ENCODE measurements around the gene ECE2.

Gene ECE2

DNA sequence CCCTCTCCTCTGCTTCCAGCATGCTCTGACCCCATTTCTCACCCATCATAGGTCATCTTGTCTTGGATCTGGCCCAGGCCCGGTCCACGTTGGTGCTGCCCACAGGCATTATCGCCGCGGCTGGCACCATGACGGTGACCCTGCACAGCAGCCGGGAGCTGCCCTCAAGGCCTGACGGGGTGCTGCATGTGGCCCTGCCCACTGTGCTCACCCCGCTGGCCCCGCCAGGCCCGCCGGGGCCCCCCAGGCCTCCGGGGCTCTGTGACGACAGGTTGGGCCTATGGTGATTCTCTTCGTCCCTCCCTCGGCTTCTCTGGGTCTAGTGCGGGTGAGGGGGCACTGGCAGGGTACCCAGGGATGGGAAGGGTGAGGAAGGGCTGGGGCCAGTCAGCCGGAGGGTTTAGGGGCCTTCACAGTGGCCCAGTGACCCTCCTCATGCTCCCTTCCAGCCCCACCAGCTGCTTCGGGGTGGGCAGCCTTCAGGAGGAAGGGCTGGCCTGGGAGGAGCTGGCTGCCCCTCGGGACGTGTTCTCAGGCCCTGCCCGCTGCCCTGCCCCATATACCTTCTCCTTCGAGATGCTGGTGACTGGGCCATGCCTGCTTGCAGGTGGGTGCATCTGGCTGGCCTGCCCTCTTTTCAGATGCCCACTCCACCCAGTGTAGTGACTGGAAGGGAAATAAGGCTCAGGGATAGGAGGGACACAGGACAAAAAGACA lies 42.5 kb upstream of the ECE2 start (continued):
- no peak for TF ChIP-seq ZNF37A (tag by site-specific recombination; IDR thresholded peaks at IDR 0.05)
- TF ChIP-seq MZF1 (tag by site-specific recombination; IDR thresholded peaks at IDR 0.05; ENCODE audit: borderline replicate concordance), result no peak
- TF ChIP-seq, protein P1, sequence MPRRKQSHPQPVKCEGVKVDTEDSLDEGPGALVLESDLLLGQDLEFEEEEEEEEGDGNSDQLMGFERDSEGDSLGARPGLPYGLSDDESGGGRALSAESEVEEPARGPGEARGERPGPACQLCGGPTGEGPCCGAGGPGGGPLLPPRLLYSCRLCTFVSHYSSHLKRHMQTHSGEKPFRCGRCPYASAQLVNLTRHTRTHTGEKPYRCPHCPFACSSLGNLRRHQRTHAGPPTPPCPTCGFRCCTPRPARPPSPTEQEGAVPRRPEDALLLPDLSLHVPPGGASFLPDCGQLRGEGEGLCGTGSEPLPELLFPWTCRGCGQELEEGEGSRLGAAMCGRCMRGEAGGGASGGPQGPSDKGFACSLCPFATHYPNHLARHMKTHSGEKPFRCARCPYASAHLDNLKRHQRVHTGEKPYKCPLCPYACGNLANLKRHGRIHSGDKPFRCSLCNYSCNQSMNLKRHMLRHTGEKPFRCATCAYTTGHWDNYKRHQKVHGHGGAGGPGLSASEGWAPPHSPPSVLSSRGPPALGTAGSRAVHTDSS (tag by site-specific recombination; IDR thresholded peaks at IDR 0.05), result no peak
- no peak for TF ChIP-seq ZNF426 (tag by site-specific recombination; IDR thresholded peaks at IDR 0.05)
- no peak for TF ChIP-seq GLI2 (tag by site-specific recombination; IDR thresholded peaks at IDR 0.05; ENCODE audit: borderline replicate concordance, low read depth)
- no peak for TF ChIP-seq ZNF394 (tag by site-specific recombination; IDR thresholded peaks at IDR 0.05; ENCODE audit: borderline replicate concordance)
- no peak for TF ChIP-seq ZNF175 (tag by site-specific recombination; IDR thresholded peaks at IDR 0.05)

GRCh38 chr3:184234224-184234623 lies 41.6 kb upstream of the ECE2 start:
- H3K36me3 ChIP-seq (ENCODE audit: control insufficient read depth in 2 of 2, insufficient read depth in 1 of 2, low read length in 2 of 2), result no peaks in the 10 kb centered on the region
- no peak overlapping the region for H3K27ac ChIP-seq (ENCODE audit: extremely low read depth, low read depth, low read length)
- no peaks in the 10 kb centered on the region for H3K9me3 ChIP-seq (ENCODE audit: control insufficient read depth, insufficient read depth, low read depth, low read length)
- no peaks in the 10 kb centered on the region for H3K4me1 ChIP-seq (ENCODE audit: control insufficient read depth, insufficient read depth, low read length)
- TF ChIP-seq, protein P2, sequence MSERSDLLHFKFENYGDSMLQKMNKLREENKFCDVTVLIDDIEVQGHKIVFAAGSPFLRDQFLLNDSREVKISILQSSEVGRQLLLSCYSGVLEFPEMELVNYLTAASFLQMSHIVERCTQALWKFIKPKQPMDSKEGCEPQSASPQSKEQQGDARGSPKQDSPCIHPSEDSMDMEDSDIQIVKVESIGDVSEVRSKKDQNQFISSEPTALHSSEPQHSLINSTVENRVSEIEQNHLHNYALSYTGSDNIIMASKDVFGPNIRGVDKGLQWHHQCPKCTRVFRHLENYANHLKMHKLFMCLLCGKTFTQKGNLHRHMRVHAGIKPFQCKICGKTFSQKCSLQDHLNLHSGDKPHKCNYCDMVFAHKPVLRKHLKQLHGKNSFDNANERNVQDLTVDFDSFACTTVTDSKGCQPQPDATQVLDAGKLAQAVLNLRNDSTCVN (tag by site-specific recombination; optimal IDR thresholded peaks at IDR 0.05), result no peak
- TF ChIP-seq ZFP37 (tag by site-specific recombination; IDR thresholded peaks at IDR 0.05), result peak; percentile 93
- 0 out of 2 replicates have a peak, but pooled peaks have one; percentile 24 for TF ChIP-seq ZNF600 (tag by site-specific recombination; IDR thresholded peaks at IDR 0.05)
- TF ChIP-seq, protein P3, sequence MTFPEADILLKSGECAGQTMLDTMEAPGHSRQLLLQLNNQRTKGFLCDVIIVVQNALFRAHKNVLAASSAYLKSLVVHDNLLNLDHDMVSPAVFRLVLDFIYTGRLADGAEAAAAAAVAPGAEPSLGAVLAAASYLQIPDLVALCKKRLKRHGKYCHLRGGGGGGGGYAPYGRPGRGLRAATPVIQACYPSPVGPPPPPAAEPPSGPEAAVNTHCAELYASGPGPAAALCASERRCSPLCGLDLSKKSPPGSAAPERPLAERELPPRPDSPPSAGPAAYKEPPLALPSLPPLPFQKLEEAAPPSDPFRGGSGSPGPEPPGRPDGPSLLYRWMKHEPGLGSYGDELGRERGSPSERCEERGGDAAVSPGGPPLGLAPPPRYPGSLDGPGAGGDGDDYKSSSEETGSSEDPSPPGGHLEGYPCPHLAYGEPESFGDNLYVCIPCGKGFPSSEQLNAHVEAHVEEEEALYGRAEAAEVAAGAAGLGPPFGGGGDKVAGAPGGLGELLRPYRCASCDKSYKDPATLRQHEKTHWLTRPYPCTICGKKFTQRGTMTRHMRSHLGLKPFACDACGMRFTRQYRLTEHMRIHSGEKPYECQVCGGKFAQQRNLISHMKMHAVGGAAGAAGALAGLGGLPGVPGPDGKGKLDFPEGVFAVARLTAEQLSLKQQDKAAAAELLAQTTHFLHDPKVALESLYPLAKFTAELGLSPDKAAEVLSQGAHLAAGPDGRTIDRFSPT (tag by site-specific recombination; IDR thresholded peaks at IDR 0.05), result peak; percentile 23; the same call in 1 of the 2 replicates
- no peak for TF ChIP-seq ZNF416 (tag by site-specific recombination; IDR thresholded peaks at IDR 0.05)
- TF ChIP-seq ZIC2 (tag by site-specific recombination; IDR thresholded peaks at IDR 0.05), result 0 out of 2 replicates have a peak, but pooled peaks have one; percentile 38
- H3K4me3 ChIP-seq (ENCODE audit: low read depth, low read length), result no peak overlapping the region
- ChIA-PET CTCF (no interaction called here), POLR2A (no interaction called here)

DNA sequence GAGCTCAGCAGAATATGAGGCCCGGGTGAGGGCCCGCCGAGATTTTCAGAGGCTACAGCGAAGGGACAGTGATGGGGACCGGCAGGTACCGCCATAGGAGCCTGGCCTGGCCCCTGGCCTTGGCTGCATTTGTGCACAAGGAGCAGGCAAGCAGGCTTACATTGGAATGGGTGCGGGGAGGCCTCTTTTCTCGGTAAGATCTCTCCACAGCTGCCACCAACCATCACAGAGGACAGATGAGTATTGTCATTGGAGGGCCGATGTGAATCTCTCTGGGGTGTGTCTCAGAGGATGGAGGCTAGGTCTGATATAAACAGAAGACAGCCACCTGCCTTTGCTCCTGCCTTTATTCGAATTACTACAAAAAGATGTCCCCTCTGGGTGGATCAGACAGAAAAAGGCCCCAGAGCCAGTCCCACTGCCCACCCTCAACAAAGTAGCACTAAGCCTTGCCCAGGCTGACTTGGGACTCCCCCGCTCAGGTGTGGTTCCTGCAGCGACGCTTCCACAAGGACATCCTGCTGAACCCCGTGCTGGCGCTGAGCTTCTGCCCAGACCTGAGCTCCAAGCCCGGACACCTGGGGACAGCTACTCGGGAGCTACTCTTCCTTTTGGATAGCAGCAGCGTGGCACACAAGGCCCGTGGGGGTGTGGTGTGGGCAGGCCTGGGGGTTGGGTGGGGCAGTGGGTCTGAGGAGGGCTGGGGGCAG lies 41.0 kb upstream of the ECE2 start:
- H3K4me3 ChIP-seq (ENCODE audit: low read depth, low read length), result no peak overlapping the region
- no peak overlapping the region for H3K27ac ChIP-seq (ENCODE audit: extremely low read depth, low read depth, low read length)
- POLR2A ChIA-PET, result interaction anchor here (0.5 kb wide), 1 partner anchor 70 kb away, joined by 4 read pairs; no protein-coding TSS in a partner anchor
- H3K36me3 ChIP-seq (ENCODE audit: control insufficient read depth in 2 of 2, insufficient read depth in 1 of 2, low read length in 2 of 2), result no peaks in the 10 kb centered on the region
- H3K9me3 ChIP-seq (ENCODE audit: control insufficient read depth, insufficient read depth, low read depth, low read length), result no peaks in the 10 kb centered on the region
- no peaks in the 10 kb centered on the region for H3K4me1 ChIP-seq (ENCODE audit: control insufficient read depth, insufficient read depth, low read length)
- no peak for TF ChIP-seq ZNF10 (tag by site-specific recombination; IDR thresholded peaks at IDR 0.05)
- TF ChIP-seq, protein P4, sequence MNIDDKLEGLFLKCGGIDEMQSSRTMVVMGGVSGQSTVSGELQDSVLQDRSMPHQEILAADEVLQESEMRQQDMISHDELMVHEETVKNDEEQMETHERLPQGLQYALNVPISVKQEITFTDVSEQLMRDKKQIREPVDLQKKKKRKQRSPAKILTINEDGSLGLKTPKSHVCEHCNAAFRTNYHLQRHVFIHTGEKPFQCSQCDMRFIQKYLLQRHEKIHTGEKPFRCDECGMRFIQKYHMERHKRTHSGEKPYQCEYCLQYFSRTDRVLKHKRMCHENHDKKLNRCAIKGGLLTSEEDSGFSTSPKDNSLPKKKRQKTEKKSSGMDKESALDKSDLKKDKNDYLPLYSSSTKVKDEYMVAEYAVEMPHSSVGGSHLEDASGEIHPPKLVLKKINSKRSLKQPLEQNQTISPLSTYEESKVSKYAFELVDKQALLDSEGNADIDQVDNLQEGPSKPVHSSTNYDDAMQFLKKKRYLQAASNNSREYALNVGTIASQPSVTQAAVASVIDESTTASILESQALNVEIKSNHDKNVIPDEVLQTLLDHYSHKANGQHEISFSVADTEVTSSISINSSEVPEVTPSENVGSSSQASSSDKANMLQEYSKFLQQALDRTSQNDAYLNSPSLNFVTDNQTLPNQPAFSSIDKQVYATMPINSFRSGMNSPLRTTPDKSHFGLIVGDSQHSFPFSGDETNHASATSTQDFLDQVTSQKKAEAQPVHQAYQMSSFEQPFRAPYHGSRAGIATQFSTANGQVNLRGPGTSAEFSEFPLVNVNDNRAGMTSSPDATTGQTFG (tag by site-specific recombination; IDR thresholded peaks at IDR 0.05; ENCODE audit: borderline replicate concordance), result no peak
- no peak for TF ChIP-seq ZNF248 (tag by site-specific recombination; IDR thresholded peaks at IDR 0.05)
- no peak for TF ChIP-seq ZBTB6 (tag by site-specific recombination; IDR thresholded peaks at IDR 0.05)
- CTCF ChIA-PET, result no interaction called here

All from HEK293 (cell line).